Measurements from ENCODE around the gene DUOX2. TPM values are rescaled to one million over a fixed set of nuclear protein-coding genes. Genes with fewer than 3 reads are reported as not detected.

Gene DUOX2
- total RNA-seq, 1 experiment from 2014 or later = 0.44 TPM

DNA sequence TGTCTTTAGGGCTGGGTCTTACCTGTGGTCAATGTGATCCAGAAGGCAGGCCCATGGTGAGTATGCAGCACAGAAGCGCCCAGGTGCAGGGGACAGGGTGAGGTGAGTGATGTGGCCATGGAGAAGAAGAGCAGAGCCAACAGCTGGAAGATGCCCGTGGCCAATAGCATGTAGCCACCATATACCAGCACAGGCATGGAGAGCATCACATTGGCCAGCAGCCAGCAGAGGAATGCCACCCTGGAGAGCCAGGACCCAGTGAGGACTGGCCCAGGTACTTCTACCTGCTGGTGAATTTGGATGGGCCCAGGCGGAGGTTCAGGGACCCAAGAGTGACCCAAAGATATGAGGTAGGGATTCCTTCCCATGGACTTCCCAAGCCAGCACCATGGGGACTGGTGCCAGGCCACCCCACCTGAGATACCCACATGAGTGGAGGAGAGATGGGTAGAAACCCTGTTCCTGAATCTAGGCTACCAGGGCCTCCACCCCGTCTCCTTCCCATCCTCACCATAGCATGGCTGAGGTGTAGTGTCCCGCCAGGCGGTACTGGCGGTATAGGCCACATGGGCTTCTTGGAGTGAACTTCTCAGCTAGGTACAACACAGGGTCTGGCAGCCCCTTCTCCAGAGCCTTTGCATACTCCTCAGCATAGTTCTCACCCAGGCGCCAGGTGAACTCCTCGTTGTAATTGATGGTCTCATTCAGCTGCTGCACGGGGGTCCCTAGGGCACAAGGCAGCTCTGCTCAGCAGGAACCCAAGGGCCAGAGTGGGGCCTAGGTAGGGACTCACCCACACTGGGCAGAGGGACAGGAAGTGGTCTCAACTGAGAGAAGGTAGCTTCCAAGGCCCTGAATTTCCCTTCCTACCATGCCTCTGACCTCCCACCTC lies 6.4 kb upstream of the DUOX2 start (continued):
- TF ChIP-seq, protein P1, sequence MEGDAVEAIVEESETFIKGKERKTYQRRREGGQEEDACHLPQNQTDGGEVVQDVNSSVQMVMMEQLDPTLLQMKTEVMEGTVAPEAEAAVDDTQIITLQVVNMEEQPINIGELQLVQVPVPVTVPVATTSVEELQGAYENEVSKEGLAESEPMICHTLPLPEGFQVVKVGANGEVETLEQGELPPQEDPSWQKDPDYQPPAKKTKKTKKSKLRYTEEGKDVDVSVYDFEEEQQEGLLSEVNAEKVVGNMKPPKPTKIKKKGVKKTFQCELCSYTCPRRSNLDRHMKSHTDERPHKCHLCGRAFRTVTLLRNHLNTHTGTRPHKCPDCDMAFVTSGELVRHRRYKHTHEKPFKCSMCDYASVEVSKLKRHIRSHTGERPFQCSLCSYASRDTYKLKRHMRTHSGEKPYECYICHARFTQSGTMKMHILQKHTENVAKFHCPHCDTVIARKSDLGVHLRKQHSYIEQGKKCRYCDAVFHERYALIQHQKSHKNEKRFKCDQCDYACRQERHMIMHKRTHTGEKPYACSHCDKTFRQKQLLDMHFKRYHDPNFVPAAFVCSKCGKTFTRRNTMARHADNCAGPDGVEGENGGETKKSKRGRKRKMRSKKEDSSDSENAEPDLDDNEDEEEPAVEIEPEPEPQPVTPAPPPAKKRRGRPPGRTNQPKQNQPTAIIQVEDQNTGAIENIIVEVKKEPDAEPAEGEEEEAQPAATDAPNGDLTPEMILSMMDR (IDR thresholded peaks at IDR 0.05 in 2 of 3, conservative IDR thresholded peaks at IDR 0.05 in 1 of 3; ENCODE audit: borderline replicate concordance in 1 of 3, insufficient read depth in 1 of 3, low read depth in 2 of 3, low read length in 2 of 3) = no peak

DNA sequence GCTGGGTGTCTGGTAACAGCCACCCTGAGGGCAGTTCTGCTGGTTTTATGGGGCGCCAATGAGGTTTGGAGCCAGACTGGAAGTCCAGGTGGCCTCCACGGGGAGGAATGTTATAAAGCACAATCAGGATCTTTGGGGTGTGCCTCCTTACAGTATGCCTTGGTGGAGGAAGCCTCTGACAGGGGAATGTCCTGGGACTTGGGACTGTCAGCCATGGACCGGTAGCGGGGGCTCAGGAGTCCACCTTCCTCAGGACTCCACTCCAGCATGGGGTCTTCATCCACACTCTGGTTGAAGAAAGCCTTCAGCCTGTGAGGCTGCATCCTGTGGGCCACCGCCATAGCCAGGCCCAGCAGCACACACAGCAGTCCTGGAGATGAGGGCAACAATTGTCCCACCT lies 5.0 kb upstream of the DUOX2 start:
- ChIA-PET CTCF (interaction anchor here (1.0 to 1.9 kb wide), 9 partner anchors 8 to 475 kb away, joined by 3 to 60 read pairs (median 9); partner anchors contain the start of genes DUOX1 and DUOXA1), POLR2A (no interaction called here), RAD21 (ENCODE audit: low non-redundant PET in 1 of 2, low total read pairs in 2 of 2, uncharacterized antibody in 2 of 2, unreplicated experiment in 2 of 2) (no interaction called here)
- TF ChIP-seq JUND (IDR thresholded peaks at IDR 0.05) = no peak
- TF ChIP-seq EZH2phosphoT487 (IDR thresholded peaks at IDR 0.05; ENCODE audit: borderline replicate concordance) = no peak
- TF ChIP-seq ZNF274 (IDR thresholded peaks at IDR 0.05; ENCODE audit: low read depth, low read length) = no peak
- no peak for TF ChIP-seq EGR1 (IDR thresholded peaks at IDR 0.05; ENCODE audit: low read depth)
- TF ChIP-seq ELF1 (IDR thresholded peaks at IDR 0.05; ENCODE audit: borderline replicate concordance, low read depth) = no peak
- no peak for TF ChIP-seq CEBPB (IDR thresholded peaks at IDR 0.05; ENCODE audit: low read depth)
- TF ChIP-seq, protein P2, sequence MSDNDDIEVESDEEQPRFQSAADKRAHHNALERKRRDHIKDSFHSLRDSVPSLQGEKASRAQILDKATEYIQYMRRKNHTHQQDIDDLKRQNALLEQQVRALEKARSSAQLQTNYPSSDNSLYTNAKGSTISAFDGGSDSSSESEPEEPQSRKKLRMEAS (IDR thresholded peaks at IDR 0.05) = no peak
- TF ChIP-seq SRF (IDR thresholded peaks at IDR 0.05; ENCODE audit: low read depth) = no peak
- TF ChIP-seq, protein P3, sequence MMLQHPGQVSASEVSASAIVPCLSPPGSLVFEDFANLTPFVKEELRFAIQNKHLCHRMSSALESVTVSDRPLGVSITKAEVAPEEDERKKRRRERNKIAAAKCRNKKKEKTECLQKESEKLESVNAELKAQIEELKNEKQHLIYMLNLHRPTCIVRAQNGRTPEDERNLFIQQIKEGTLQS (IDR thresholded peaks at IDR 0.05) = no peak
- TF ChIP-seq ZFX (IDR thresholded peaks at IDR 0.05) = no peak
- TF ChIP-seq, protein P1 (IDR thresholded peaks at IDR 0.05 in 2 of 3, conservative IDR thresholded peaks at IDR 0.05 in 1 of 3; ENCODE audit: borderline replicate concordance in 1 of 3, insufficient read depth in 1 of 3, low read depth in 2 of 3, low read length in 2 of 3) = no peak
- Histone ChIP-seq H3K9ac (ENCODE audit: low read length) (no peak overlapping the region), H3K4me1 (ENCODE audit: control insufficient read depth in 1 of 2, insufficient read depth in 2 of 2, low read length in 2 of 2) (peaks cover 2 to 16% of the 10 kb centered on the region in 2 experiments; a peak in 3 of 4 replicates), H3K36me3 (ENCODE audit: control insufficient read depth in 1 of 2, insufficient read depth in 2 of 2, low read length in 2 of 2) (no peaks in the 10 kb centered on the region), H3K9me2 (ENCODE audit: insufficient read depth) (no peaks in the 10 kb centered on the region), H2AFZ (ENCODE audit: low read depth, low read length, poor library complexity, severe bottlenecking) (no peak overlapping the region), H3K9me3 (ENCODE audit: control insufficient read depth in 1 of 2, insufficient read depth in 1 of 2, low read depth in 1 of 2, low read length in 2 of 2) (no peaks in the 10 kb centered on the region), H3K27me3 (ENCODE audit: insufficient read depth, low read length) (no peaks in the 10 kb centered on the region), H3K4me3 (replicated peaks in 1 of 2; ENCODE audit: low read depth in 1 of 2, low read length in 2 of 2) (no peak overlapping the region), H3K4me2 (ENCODE audit: low read length) (no peak overlapping the region), H3K27ac (ENCODE audit: low read depth, low read length) (no peak overlapping the region), H3K79me2 (ENCODE audit: insufficient read depth, low read length) (no peaks in the 10 kb centered on the region), H4K20me1 (ENCODE audit: insufficient read depth) (no peaks in the 10 kb centered on the region)
- BruUV-seq (replicated peaks) = no TSS peak
- DNase-seq (ENCODE audit: low read depth, low spot score) (no peak), ATAC-seq (no peak)
- intact Hi-C loops (cut with micrococcal nuclease) = no loop called here

Data from HCT116 (cell line).